Mesenteric fat pad (tissue), 1 donor: ENCODE measurements around the gene PHF20. TPM values are rescaled to one million over a fixed set of nuclear protein-coding genes. Genes with fewer than 3 reads are reported as not detected.
"Not testable (repeated sequence)": the region's sequence is repeated elsewhere in the genome, so short reads cannot be mapped to it uniquely, and the experiment has no call there.

Source experiments
- DNase-seq: peaks from one replicate; pipeline ENCODE4 v3.0.0-alpha.2; 2020; ENCODE audit warnings: low spot score
- total RNA-seq: library from RNA; stranded (reverse); fragmentation: NEBNext Ultra II Directional; extraction: Animal tissue kit (Norgen Biotek cat#: 25700); gene quantifications from one replicate; pipeline ENCODE4 v1.2.1, GENCODE V29; 2021
- donor health status: DM: yes; HTN: yes; CAD: no.

PHF20 gene
- total RNA-seq, 1 donor from 2014 or later, result 59.8 TPM

- no peak for DNase-seq
Measured at GRCh38 chr20:35833241-35833640, 61.4 kb downstream of the PHF20 start.

GRCh38 chr20:35837577-35838195, 65.9 kb downstream of the PHF20 start:
- no peak for DNase-seq

DNA sequence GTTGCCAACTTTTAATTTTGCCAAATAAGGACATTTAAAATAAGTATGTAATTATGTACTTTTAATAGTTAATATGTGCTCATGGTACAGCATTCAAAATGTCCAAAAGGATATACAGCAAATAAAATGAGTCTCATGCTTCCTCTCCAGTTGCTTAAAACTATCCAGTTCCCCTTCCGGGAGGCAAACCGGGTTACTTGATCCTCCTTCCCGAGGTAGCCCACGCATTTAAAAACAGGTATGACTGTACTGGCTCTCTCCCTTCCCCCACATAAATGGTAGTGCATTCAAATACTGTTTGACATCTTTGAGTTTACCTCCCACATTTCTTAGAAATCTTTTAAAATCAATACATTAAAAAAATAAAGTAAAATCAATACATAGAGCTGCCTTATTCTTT, 66.4 kb downstream of the PHF20 start:
- DNase-seq, result no peak

DNA sequence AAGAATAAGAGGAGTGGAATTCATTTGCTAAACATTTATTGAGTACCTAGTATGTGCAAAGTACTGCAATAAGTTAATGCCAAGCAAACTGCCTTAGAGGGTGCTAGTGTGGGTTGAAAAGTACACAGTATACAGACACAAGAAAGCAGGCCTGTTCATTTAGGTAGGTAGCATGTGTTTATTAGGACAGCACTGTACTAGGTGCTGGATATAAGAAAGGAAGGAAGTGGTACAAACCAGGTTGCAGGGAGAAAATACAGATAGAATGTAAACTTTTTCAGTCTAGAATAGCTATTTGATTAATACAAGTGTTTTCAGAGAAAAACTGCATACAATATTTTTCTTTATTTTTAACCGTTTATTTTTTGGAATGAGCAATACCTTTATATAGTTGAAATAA, 68.1 kb downstream of the PHF20 start:
- DNase-seq, result no peak

DNA sequence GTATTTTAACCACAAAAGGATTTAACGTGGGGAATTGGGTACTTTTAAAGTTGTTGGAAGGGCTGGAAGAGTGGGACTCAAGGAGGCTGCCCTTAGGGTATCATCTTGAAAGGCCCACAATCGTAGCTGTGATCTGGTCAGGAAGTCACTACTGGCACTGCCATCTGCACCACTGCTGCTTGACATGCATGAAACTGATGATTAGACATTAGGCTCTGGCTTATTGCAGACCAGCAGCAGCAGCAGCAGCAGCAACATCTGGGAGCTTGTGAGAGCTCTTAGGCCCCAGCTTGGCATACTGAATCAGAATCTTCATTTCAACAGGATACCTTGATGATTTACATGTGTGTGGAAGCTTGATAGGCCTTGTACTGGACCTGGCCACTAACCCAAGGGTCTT, 68.6 kb downstream of the PHF20 start:
- no peak for DNase-seq

- no peak for DNase-seq
Measured at GRCh38 chr20:35842361-35842760, 70.5 kb downstream of the PHF20 start.

GRCh38 chr20:35843894-35844293, 72.1 kb downstream of the PHF20 start:
- not testable (repeated sequence) for DNase-seq

- DNase-seq, result no peak
Measured at GRCh38 chr20:35845561-35845960, 73.7 kb downstream of the PHF20 start.

- DNase-seq, result no peak
Measured at GRCh38 chr20:35849706-35850105, 77.9 kb downstream of the PHF20 start.

DNA sequence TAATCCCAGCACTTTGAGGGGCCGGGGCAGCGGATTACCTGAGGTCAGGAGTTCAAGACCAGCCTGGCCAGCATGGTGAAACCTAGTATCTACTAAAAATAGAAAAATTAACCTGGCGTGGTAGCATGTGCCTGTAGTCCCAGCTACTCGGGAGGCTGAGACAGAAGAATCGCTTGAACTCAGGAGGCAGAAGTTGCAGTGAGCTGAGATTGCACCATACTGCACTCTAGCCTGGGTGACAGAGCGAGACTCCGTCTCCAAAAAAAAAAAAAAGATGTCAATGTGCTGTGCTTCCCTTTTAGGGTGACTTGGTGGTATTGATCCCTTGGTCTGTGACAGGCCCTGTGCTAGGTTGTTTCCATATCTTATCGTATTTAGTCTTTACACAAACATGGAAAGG, 79.8 kb downstream of the PHF20 start:
- DNase-seq, result not testable (repeated sequence)

- DNase-seq, result no peak
Measured at GRCh38 chr20:35854713-35855348, 83.0 kb downstream of the PHF20 start.

GRCh38 chr20:35855641-35856040, 83.8 kb downstream of the PHF20 start:
- DNase-seq, result not testable (repeated sequence)

DNA sequence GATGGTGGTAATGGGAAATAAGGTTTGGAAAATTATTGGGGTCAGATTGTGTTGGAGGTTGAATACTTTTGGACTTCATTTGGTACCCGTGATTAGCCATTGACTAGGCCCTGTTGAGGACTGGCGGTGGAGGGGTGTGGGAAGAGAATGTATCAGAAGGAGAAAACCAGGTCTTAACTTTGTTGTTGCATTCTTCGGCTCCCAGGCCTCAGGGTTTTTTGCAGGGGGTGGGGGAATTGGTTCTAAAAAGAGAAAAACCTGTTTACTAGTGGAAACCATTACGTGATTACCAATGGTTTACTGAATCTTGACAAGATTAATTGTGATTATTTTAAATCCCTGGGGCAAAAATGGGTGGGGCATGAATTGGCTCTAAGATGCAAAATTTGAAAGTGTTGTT, 85.1 kb downstream of the PHF20 start:
- DNase-seq, result no peak

- DNase-seq, result no peak
Measured at GRCh38 chr20:35866418-35867202, 94.8 kb downstream of the PHF20 start.

DNA sequence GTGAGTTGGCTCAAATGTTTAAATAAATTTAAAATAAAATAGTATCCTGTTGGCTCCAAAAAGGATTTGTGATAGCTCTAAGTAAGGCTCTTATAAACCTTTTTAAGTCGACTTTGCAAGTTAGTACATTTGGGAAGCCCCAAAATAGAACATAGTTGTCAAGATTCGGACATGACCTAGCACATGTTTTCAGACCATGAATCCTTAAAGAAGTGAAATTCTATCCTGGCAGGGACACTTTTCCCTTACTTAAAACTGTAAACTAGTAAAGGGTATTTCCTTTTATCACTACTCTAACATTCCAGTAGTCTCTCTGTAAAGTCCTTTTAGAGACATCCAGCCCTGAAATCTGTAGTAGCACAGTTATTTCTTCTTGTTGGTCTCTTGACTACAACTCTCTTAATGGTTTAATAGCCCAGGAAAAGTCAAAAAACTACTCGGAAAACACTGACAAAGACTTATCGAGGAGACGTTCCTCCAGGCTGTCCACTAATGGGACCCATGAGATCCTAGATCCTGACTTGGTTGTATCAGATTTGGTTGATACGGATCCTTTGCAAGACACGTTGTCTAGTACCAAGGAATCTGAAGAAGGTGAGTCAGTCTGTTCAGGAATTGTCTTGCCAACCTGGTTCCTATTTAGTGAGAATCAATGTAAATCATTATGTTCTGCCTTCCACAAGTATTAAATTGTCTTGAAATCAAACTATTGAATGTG, 98.9 kb downstream of the PHF20 start:
- DNase-seq, result no peak

DNA sequence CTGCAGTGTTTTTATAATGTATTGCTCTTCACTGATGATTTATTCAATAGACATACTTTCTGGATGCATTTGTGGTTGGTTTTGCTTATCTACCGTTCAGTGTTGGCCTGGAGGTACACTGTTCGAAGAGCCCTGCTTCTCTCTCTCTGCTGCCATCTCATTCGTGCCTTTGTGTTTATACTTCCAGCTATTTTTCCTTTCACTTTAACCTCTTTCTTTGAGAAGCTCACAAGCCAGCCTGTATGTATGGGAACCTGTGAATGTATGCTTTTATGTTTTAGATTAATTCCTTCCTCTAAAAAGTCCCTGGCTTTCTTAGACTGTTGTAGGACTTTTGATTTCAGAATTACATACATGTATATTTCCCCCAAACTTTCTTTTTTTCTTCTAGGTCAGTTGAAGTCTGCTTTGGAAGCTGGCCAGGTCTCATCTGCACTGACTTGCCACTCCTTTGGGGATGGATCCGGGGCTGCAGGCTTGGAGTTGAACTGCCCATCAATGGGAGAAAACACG, 99.5 kb downstream of the PHF20 start:
- DNase-seq, result no peak

DNA sequence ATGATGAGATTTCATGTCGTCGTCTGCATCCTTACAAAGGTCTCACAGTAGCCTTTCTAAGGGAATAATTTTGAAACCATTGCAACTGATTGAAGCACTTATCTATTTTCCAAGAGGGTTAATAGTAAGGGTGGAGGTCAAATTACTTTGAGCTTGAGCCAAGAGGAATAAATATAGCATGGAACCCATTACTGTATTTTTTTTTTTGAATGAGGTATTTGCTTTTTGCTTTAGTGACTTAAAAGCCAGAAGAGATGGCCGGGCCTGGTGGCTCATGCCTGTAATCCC, 104.2 kb downstream of the PHF20 start:
- DNase-seq, result no peak

DNA sequence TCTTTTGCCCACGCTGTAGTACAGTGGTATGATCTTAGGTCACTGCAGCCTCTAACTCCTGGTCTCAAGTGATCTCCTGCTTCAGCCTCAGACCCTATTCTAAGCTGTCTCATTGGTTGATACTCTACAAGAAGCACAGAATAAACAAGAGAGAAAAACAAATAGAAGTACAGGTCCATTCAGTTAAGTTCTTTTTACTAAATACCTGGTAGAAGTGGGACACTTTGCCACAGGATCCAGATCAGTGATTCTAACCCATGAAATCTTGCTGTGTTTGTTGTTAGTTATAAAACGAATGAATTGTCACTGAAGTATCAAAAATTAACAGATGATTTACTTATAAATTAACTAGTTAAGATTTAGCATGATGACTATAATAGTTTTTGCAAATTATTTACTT, 105.8 kb downstream of the PHF20 start:
- DNase-seq, result no peak

GRCh38 chr20:35878113-35878625, 106.4 kb downstream of the PHF20 start:
- no peak for DNase-seq

DNA sequence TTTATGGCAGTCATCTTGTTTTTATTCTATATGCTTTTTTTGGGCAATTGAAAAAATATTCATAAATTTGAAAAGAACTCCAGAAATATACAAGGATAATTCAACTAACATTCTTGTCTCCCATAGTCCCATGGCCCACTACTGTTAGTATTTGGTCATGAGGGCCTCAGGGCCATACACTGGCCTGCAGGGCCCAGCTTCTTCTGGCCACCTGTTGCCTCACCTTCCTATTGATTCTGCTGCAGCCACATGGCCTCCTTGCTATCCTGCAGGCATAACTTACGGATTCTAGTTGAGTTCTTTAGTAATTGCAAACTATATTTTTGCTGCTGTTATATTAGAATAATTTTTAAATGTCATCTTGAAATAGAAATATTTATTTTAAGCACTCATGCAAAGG, 109.9 kb downstream of the PHF20 start:
- no peak for DNase-seq

- not testable (repeated sequence) for DNase-seq
Measured at GRCh38 chr20:35882427-35883161, 110.8 kb downstream of the PHF20 start.
